ENCODE measurements around the gene TBL3. TPM values are rescaled to one million over a fixed set of nuclear protein-coding genes. Genes with fewer than 3 reads are reported as not detected.
"Not testable (repeated sequence)": the region's sequence is repeated elsewhere in the genome, so short reads cannot be mapped to it uniquely, and the experiment has no call there.

Gene TBL3
- total RNA-seq, 2 experiments from 2014 or later = 73.5 to 74.8 TPM

DNA sequence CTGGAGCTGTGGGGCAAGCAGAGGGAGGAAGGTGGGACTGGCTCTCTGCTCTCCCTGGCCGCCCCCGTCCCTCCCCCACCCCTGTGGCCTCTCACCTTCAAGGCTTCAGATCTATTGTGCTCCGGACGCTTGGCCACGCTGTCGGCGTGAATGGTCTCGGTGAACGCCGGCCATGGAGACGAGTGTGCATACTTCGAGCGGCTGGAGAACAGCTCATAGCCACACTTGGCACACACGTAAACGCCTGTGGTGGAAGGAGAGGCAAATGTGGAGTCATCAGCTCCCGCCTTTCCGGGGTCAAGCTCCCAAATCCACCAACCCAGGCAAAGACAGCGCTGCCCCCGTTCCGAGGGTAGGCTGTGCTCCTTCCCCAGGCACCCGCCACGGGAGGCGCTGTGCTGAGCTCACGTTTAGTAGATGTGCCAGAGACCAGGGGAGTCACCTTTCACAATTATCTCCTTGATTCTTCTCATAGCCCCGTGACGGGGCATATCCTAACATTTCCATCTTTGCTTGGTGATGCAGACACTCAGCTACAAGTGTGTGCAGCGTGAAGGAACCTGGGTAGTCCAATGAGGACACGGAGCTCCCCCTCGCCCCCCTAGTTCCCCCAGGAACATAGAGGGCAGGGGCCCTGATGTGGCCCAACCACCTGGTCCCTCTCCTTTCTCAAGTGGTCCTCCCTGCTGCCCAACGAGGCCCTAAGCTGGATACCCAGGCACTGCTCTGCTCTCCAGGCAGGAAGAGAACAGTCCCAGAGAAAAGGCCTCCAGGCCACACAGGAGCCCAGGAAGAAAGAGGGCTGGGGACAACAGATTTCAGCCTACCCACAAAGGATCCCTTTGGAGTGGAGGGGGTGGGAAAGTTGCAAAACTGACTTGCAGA is 30.4 kb upstream of the TBL3 start:
- CTCF ChIA-PET = interaction anchor here (1.1 to 2.7 kb wide), 3 partner anchors 13 to 78 kb away, joined by 3 to 12 read pairs (median 8); partner anchors contain the start of gene TBL3
- POLR2A ChIA-PET = interaction anchor here (1.0 to 1.4 kb wide), 3 partner anchors 23 to 159 kb away, joined by 3 read pairs; partner anchors contain the start of genes NUBP2, RPS2 and SPSB3

DNA sequence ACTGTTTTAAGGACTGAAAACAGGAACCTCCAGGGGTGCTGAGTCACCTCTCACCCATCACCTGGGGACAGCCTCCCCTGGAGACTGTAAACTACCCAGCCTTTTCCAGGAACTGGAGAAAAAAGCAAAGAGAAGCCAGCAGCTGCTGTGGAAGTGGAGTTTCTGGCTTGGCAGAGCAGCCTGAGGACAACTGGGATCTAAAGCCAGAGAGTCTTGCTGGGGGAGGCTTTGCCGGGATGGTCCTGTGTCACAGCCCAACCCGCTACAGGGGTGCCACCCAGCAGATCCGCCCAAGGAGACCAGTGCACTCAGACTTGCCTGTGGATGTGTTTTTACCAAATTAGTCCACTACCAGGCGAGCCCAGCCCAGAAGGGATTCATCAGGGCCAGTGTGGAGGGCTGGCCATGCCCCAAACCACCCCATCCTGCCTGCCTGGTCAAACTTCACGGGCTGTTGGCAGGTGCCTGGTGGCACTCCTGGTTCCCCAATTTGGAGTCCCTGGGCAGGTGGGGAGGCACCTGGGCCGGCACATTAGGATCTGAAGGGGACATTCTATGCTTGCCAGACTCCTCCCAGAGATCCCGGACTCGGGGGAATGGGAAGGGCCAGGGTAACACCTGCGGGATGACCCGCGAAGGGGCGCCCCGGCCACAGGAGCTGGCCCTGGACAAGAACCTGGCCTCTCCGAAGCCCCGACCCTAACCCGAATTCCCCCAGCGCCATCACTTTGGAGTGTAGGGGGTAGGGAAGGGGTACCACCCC is 29.6 kb upstream of the TBL3 start:
- POLR2A ChIA-PET = interaction anchor here (1.2 to 1.4 kb wide), 2 partner anchors 23 to 160 kb away, joined by 3 read pairs; partner anchors contain the start of genes NUBP2, RPS2 and SPSB3
- CTCF ChIA-PET = interaction anchor here (1.5 kb wide), 1 partner anchor 79 kb away, joined by 8 read pairs; no protein-coding TSS in a partner anchor

DNA sequence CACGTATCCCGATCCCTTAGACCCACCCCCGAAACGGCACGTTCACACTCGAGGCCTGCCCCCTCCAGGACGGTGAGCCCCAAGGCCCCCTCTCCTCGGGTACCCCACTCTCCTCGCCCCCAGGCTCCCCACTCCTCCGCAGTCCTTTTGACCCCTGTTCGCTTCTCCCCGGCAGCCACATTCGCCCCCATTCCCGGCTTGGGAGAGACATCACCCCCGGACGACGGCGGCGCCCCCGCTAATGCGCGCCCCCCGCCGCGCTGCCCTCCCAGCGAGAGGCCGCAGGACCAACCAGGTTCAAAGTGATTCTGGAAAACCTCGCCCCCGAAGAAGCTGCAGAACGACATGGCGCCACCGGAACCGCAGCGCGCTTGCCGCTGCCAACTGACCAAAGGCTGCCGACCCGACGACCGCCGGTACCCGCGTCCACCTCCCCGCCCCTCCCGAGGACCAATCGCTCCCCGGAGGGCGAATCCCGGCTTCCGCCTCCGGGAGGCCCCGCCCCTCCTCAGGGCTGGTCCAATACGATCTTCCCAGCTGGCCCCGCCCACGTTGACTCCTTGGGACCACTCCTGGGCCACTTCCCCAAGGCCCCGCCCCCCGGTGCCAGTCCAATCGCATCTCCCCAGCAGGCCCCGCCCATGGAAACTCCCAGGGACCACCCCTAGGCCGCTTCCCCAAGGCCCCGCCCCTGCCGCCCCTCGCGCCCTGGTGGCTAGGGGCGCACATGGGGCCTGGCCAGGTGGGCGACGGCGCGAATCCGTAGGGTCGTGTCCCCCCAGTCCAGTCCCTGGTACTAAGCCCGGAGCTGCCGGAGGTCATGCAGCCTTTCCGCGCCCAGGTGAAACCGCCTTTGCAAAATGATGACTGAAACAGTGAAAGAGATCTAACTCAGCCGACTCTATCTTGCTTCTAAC is 28.8 kb upstream of the TBL3 start, which contains the start of gene MSRB1:
Gene MSRB1, minus strand, starts transcription at position 390 of the 917 bp plus-strand sequence. Its CDS starts 43 bp downstream, at position 347.
- CTCF ChIA-PET = interaction anchor here (0.6 to 1.3 kb wide), 6 partner anchors 10 to 346 kb away, joined by 3 to 6 read pairs (median 4); partner anchors contain the start of genes CRAMP1, IFT140 and NDUFB10
- POLR2A ChIA-PET = interaction anchor here (0.7 to 1.9 kb wide), 7 partner anchors 15 to 212 kb away, joined by 3 to 21 read pairs (median 5); partner anchors contain the start of genes NUBP2, RPS2, SPSB3 and TBL3

DNA sequence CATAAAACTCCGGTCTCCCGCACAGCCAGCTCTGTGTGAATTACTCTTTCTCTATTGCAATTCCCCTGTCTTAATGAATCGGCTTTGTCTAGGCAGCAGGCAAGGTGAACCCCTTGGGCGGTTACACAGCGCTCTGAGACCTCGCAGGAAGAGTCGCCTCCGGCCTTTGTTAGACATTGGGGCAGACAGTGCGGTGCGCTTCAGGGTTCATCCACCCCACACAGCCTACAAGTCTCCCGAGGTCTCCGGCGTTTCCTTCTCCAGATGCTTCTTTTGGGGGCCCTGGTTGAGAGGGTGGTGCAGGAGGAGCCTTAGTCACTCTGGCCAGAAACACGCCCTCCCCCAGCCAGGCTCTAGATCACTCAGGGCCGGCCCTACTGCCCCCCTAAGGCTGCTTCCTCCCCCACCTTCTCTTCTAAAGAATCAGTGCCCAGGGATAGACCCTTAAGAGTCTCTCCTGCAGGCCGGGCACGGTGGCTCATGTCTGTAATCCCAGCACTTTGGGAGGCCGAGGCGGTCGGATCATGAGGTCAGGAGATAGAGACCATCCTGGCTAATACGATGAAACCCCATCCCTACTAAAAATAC is 27.1 kb upstream of the TBL3 start:
- POLR2A ChIA-PET = interaction anchor here (1.9 kb wide), 1 partner anchor 16 kb away, joined by 11 read pairs; no protein-coding TSS in a partner anchor
- CTCF ChIA-PET = interaction anchor here (1.3 kb wide), 1 partner anchor 16 kb away, joined by 6 read pairs; no protein-coding TSS in a partner anchor

DNA sequence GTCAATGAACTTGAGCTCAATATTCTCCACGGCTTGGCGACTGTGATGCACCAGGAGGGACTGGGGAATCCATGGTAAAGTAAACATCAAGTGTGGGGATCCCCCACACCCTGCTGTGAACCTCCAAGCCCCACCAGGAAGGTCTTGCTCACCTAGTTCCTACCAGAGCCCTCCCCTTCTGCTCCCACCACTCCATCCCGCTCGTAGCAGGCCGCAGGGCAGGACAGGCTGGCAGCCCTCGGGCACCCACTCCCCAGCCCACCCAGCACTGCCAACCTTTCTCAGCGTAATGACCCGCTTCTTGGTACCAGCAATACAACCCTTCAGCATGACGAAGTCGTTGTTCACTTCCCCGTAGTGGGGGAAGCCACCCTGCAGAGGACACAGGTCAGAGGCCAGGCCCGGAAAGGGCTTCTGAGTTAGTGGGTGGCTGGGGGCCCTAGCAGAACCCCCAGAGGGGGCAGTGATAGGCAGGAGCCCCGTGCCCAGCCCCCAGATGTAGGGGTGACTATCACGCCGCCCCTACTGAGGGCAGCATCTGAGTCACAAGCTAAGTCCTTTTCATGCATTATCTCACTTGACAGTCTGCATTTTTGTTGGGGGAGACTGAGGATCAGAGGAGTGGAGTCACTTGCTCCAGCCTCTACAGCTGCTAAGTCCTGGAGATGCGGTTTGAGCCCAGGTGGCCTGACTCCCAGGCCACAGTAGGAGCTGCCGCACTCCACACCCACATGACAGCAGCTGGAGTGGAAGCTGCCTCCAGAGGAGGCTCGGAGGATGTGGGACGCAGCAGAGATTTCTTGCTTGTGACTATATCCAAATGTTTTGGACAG is 26.1 kb upstream of the TBL3 start:
- CTCF ChIA-PET = interaction anchor here (1.3 kb wide), 1 partner anchor 17 kb away, joined by 5 read pairs; no protein-coding TSS in a partner anchor
- POLR2A ChIA-PET = interaction anchor here (0.6 kb wide), 1 partner anchor 234 kb away, joined by 3 read pairs; no protein-coding TSS in a partner anchor

DNA sequence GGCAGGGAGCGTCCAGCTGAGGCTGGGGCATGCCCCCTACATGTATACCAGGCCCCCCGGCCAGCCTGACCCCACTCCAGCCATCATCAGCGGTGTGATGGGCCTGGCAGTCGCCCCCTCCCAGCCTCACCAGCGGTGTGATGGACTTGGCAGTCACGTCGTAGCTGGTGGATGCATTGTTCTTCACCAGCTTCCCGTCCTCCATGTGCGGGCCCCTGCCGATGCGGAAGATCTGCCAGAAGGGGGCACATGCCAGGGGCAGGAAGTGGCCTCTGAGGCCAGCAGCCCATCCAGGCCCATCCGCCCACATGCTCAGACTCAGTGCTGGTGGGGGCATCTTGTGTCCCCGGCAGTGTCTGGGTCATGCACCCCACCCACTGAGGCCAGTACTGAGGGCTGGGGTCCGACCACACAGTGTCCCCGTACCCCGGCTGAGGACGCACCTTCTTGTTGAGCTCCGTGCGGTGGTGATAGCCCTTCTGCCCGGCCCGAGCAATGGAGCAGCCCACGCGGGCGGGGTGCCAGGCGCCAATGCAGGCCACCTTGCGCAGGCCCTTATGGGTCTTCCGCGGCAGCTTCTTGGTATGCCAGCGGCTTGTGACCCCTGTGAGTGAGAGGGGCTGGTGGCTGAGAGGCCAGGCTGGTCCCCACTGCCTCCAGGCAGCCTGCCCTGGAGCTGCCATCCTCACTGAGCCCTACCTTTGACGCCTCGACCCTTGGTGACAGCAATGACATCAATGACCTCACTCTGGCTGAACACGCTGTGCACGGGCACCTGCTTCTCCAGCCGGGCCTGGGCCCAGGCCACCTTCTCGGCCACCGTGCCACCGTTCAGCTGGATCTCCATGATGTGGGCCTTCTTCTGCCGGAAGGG is 25.1 kb upstream of the TBL3 start:
- CTCF ChIA-PET = interaction anchor here (1.3 kb wide), 1 partner anchor 18 kb away, joined by 5 read pairs; no protein-coding TSS in a partner anchor
- POLR2A ChIA-PET = interaction anchor here (0.6 kb wide), 1 partner anchor 24 kb away, joined by 4 read pairs; no protein-coding TSS in a partner anchor

DNA sequence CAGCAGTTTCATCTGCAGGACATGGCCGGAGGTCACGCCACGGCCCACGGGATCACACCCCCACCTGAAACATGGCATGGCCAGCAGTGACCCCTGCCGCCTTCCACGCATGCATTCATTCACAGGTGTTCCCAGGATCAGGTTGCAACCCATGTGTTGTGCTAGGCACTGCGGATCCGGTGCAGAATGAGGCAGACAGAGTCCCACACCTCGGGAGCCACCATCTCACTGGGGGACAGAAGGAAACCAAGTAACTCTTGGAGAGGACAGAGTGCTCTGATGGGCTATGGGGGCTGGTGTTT is 24.5 kb upstream of the TBL3 start:
- CTCF ChIA-PET = interaction anchor here (0.7 kb wide), 1 partner anchor 18 kb away, joined by 3 read pairs; no protein-coding TSS in a partner anchor
- POLR2A ChIA-PET = interaction anchor here (1.3 kb wide), 1 partner anchor 208 kb away, joined by 9 read pairs; the partner anchor contains the start of gene TRAF7

DNA sequence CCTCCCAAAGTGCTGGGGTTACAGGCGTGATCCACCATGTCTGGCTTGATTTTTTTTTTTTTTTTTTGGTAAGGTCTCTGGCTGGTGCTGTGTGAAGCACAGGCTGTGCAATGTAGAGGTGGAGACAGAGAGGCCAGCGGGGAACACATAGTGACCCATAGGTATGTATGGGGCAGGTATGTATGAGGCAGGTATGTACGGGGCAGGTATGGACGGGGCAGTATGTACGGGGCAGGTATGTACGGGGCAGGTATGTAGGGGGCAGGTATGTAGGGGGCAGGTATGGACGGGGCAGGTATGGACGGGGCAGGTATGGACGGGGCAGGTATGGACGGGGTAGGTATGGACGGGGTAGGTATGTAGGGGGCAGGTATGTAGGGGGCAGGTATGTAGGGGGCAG is 22.3 kb upstream of the TBL3 start:
- ChIA-PET POLR2A (no interaction called here), CTCF (interaction anchor here (0.7 kb wide), 1 partner anchor 101 kb away, joined by 3 read pairs; no protein-coding TSS in a partner anchor)

DNA sequence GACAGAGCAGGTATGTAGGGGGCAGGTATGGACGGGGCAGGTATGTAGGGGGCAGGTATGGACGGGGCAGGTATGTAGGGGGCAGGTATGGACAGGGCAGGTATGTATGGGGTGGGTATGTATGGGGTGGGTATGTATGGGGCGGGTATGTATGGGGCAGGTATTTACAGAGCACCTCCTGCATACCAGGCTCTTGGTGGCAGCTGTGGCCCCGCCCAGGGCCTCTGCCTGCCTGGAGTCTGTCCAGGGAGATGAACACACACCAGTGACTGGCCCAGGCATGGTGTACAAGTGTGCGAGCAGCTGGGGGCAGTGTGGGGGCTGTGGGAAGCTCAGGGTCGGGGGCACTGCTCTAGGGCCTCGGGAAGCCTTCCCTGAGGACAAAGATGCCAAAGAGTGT is 21.8 kb upstream of the TBL3 start:
- POLR2A ChIA-PET = no interaction called here
- CTCF ChIA-PET = no interaction called here

DNA sequence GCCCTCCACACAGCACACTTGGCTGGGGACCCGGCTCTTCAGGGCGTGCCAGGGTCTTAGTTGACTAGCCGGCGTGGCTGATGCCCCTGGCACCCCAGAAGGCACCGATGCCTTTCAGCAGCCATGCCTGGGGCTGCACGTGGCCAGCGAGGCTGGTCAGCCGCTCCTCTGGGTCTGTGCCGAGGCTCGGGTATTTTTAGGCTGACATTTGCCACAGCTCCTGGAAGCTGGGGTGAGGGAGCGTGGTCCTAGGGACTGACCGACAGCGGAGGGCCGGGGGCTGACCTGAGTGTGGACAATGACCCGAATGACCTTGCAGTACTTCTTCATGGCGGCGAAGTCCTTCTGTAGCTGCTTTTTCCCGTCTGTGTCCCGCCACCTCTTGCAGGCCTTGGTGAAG is 21.3 kb upstream of the TBL3 start:
- POLR2A ChIA-PET = no interaction called here
- CTCF ChIA-PET = no interaction called here

DNA sequence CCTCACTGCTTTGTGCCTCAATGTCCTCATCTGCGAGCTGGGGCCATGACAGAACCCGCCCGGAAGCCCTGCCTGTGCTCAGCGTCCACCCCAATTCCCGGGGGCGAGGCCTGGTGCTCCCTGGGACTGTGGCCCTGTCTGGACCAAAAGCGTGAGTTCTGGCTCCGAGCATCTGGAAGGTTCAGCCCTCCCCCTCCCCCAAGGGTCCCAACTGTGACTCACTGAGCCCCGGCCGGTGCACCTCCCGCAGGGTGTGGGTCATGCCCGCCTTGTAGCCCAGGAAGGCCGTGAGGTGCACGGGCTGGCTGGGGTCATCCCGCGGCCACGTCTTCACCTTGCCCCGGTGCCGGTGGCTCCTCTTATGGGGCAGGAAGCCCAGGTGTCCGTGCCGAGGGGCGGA is 18.1 kb upstream of the TBL3 start:
- ChIA-PET CTCF (interaction anchor here (1.0 to 1.2 kb wide), 2 partner anchors 10 to 50 kb away, joined by 3 read pairs; partner anchors contain the start of gene MSRB1), POLR2A (no interaction called here)

DNA sequence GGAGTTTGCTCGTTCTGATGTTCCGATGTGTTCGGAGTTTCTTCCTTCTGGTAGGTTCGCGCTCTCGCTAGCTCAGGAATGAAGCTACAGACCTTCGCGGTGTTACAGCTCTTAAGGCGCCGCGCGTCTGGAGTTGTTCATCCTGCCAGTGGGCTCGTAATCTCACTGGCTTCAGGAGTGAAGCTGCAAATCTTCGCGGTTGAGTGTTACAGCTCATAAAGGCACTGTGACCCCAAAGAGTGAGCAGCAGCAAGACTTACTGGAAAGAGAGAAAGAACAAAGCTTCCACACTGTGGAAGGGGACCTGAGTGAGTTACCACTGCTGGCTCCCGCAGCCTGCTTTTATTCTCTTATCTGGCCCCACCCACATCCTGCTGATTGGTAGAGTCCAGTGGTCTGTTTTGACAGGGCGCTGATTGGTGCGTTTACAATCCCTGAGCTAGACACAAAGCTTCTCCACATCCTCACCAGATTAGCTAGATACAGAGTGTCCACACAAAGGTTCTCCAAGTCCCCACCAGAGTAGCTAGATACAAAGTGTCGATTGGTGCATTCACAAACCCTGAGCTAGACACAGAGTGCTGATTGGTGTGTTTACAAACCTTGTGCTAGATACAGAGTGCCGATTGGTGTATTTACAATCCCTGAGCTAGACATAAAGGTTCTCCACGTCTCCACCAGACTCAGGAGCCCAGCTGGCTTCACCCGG is 14.3 kb upstream of the TBL3 start:
- CTCF ChIA-PET, POLR2A ChIA-PET: not testable (repeated sequence)

DNA sequence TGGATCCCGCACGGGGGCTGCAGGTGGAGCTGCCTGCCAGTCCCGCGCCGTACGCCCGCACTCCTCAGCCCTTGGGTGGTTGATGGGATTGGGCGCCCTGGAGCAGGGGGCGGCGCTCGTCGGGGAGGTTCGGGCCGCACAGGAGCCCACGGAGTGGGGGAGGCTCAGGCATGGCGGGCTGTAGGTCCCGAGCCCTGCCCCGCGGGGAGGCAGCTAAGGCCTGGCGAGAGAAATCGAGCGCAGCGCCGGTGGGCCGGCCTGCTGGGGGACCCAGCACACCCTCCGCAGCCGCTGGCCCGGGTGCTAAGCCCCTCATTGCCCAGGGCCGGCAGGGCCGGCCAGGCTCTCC is 13.7 kb upstream of the TBL3 start:
- POLR2A ChIA-PET, CTCF ChIA-PET: not testable (repeated sequence)

DNA sequence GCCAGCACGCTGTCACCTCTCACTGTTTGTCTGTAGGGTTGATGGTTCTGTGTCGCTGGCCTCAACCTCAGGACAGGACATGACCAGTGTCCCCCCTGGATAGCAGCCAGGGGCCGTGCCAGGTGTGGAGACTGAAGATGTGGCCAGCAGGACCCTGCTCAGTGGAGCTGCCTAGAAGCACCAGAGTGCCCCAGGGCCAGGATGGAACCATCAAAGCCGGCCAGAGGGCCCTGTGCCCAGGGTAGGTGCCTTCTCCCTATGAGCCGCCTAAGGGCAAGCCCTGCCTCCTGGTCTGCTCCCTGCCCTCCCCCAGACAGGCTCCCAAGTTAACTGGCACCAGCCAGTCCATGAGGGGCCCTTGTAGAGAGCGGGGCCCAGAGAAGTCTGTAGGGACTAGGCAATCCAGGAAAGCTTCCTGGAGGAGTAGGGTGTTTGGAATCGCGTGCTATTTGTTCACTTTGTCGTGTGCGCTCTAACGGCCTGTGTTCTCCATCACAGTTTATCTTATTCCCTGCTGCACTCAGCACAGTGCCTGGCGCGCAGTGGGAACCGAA is 13.1 kb upstream of the TBL3 start:
- ChIA-PET POLR2A (interaction anchor here (0.8 kb wide), 1 partner anchor 12 kb away, joined by 3 read pairs; no protein-coding TSS in a partner anchor), CTCF (interaction anchor here (1.1 to 1.4 kb wide), 2 partner anchors 12 to 15 kb away, joined by 3 to 4 read pairs; partner anchors contain the start of gene MSRB1)
